Activated B cell treated with CpG ODN at 0.5 μM for 24 hours (primary cell): ENCODE measurements around the gene SHISA3. TPM values are rescaled to one million over a fixed set of nuclear protein-coding genes. Genes with fewer than 3 reads are reported as not detected.

Source experiments
- ATAC-seq: fragments of 200-7000 bp; cut with Tn5 transposase; one replicate; pipeline ENCODE4 v1.10.0; 2021; ENCODE audit warnings: low read depth, mild to moderate bottlenecking, moderate library complexity
- CTCF ChIA-PET: fragments of 350-600 bp; sonication (Branson Sonifier 250); formaldehyde crosslinking; loops from one replicate; lab custom pipeline; 2021; ENCODE audit warnings: antibody characterized with exemption; lab: Charles Lee
- POLR2A ChIA-PET: fragments of 350-600 bp; sonication (Branson Sonifier 250); formaldehyde crosslinking; loops from one replicate; lab custom pipeline; 2021; ENCODE audit warnings: antibody characterized with exemption; lab: Charles Lee
- DNase-seq: peaks from one replicate; pipeline ENCODE4 v3.0.0; 2022
- H3K27ac Mint-ChIP-seq: one replicate; pipeline ENCODE4 v1.8.0; 2020; ENCODE audit warnings: mixed read lengths
- H3K27me3 Mint-ChIP-seq: one replicate; pipeline ENCODE4 v1.8.0; 2021; ENCODE audit warnings: mixed read lengths
- H3K36me3 Mint-ChIP-seq: one replicate; pipeline ENCODE4 v1.8.0; 2021; ENCODE audit warnings: low read depth, mixed read lengths
- H3K4me1 Mint-ChIP-seq: one replicate; pipeline ENCODE4 v1.8.0; 2021; ENCODE audit warnings: mixed read lengths
- H3K4me3 Mint-ChIP-seq: one replicate; pipeline ENCODE4 v1.8.0; 2020; ENCODE audit warnings: mild to moderate bottlenecking, mixed read lengths
- H3K9me3 Mint-ChIP-seq: one replicate; pipeline ENCODE4 v1.8.0; 2020; ENCODE audit warnings: mixed read lengths
- intact Hi-C: fragments of 100-400 bp; cut with micrococcal nuclease; formaldehyde crosslinking; loops from one replicate; pipeline ENCODE4 v1.15.1; 2024
- total RNA-seq: library from RNA; stranded (reverse); gene quantifications from 2 replicates; pipeline ENCODE4 v1.2.3, GENCODE V29; 2022
- TF ChIP-seq, protein P1 (sequence below): fragments of 200-600 bp; IDR thresholded peaks from one replicate; pipeline ENCODE4 v1.8.0; 2022; ENCODE audit warnings: antibody characterized with exemption, mild to moderate bottlenecking

Gene SHISA3
- total RNA-seq, 1 donor from 2014 or later, result not detected

DNA sequence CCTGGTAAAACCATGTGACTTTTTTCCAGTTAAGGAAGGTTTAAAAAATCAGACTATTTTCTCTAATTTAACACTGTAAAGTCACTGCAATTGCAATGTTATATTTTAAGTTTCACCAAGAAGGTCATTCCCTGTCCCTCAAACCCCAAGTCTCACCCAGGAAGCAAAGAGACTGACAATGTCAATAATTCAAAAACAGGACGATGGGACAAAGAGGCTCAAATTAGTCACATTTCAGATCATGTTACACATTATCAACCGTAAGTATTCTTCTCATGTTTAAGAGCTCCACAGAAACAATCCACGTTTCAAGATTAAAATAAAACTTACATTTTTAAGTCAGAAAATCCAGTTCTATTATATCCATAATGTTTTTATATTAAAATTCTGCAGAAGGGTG is 13.2 kb downstream of the SHISA3 start:
- Mint-ChIP-seq H3K36me3 (peaks cover 55% of the 10 kb centered on the region), H3K27ac (no peak overlapping the region), H3K9me3 (no peaks in the 10 kb centered on the region), H3K4me3 (no peak overlapping the region), H3K4me1 (no peaks in the 10 kb centered on the region), H3K27me3 (no peaks in the 10 kb centered on the region)
- DNase-seq, result no peak
- TF ChIP-seq, protein P1, sequence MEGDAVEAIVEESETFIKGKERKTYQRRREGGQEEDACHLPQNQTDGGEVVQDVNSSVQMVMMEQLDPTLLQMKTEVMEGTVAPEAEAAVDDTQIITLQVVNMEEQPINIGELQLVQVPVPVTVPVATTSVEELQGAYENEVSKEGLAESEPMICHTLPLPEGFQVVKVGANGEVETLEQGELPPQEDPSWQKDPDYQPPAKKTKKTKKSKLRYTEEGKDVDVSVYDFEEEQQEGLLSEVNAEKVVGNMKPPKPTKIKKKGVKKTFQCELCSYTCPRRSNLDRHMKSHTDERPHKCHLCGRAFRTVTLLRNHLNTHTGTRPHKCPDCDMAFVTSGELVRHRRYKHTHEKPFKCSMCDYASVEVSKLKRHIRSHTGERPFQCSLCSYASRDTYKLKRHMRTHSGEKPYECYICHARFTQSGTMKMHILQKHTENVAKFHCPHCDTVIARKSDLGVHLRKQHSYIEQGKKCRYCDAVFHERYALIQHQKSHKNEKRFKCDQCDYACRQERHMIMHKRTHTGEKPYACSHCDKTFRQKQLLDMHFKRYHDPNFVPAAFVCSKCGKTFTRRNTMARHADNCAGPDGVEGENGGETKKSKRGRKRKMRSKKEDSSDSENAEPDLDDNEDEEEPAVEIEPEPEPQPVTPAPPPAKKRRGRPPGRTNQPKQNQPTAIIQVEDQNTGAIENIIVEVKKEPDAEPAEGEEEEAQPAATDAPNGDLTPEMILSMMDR, result no peak
- ChIA-PET CTCF (no interaction called here), POLR2A (no interaction called here)
- intact Hi-C loops, result no loop called here
- no peak for ATAC-seq

DNA sequence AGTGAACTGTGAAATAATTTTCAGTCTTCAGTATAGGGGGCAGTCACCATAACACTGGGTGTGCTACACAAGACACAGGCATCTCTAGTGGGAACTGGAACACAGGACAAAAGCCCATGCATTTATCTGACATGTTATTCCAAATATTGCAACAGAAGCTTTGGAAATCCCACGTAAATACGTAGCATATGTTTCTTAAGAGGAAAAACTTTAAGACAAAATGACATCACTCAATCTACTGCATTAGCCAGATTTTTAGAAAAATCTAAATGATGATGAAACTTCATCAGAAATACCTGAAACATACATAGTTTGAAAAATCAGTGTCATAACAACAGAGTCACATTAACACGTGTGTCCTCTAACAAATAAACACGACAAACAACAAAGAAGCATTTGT is 14.5 kb downstream of the SHISA3 start:
- Mint-ChIP-seq H3K4me3 (no peak overlapping the region), H3K4me1 (no peaks in the 10 kb centered on the region), H3K36me3 (peaks cover 62% of the 10 kb centered on the region), H3K9me3 (no peaks in the 10 kb centered on the region), H3K27ac (no peak overlapping the region), H3K27me3 (no peaks in the 10 kb centered on the region)
- intact Hi-C loops, result no loop called here
- CTCF ChIA-PET, result no interaction called here
- DNase-seq (no peak), ATAC-seq (no peak)
- POLR2A ChIA-PET, result no interaction called here
- TF ChIP-seq, protein P1, result no peak

DNA sequence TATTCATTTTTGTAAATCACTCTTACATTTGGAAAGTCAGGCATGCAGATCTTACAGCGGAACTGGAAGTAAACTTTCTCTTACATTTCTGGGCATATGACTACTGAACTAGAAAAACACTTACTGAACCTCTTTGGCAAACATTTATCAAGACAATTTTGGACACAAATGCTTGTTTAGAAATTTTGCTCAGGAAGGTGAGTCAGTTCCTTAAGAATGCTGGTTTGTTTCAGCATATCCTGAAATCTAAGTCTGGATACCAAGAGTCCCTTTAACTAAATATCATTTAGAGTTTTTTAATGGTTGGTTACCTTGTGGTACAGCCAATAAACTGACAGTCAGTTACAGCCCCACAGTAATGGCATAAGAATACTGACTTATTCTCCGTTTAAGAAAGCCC is 15.0 kb downstream of the SHISA3 start:
- Mint-ChIP-seq H3K27ac (no peak overlapping the region), H3K9me3 (no peaks in the 10 kb centered on the region), H3K4me1 (no peaks in the 10 kb centered on the region), H3K4me3 (no peak overlapping the region), H3K36me3 (peaks cover 64% of the 10 kb centered on the region), H3K27me3 (no peaks in the 10 kb centered on the region)
- CTCF ChIA-PET, result no interaction called here
- ATAC-seq (no peak), DNase-seq (no peak)
- intact Hi-C loops, result no loop called here
- TF ChIP-seq, protein P1, result no peak
- POLR2A ChIA-PET, result no interaction called here

DNA sequence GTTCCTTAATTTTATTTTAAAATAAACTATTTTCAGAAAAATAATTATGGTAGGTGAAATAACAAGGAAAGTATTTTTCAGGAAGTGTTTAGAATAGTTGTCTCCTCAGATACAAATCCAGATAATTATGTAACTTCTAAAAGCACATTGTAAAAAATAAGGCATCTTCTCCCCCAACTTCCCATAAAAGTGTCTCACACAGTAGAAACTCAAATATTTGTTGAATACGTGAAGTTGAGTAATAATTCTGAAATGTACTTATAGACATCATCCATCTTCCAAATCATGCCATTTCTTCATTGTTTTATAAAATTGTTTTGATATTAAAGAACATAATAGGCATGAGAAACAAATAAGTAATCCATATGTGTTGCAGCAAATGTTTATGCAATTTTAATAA is 18.0 kb downstream of the SHISA3 start:
- intact Hi-C loops, result no loop called here
- CTCF ChIA-PET, result no interaction called here
- Mint-ChIP-seq H3K27ac (no peak overlapping the region), H3K4me1 (no peaks in the 10 kb centered on the region), H3K36me3 (peaks cover 86% of the 10 kb centered on the region), H3K27me3 (no peaks in the 10 kb centered on the region), H3K9me3 (no peaks in the 10 kb centered on the region), H3K4me3 (no peak overlapping the region)
- ATAC-seq (no peak), DNase-seq (no peak)
- TF ChIP-seq, protein P1, result no peak
- POLR2A ChIA-PET, result no interaction called here

DNA sequence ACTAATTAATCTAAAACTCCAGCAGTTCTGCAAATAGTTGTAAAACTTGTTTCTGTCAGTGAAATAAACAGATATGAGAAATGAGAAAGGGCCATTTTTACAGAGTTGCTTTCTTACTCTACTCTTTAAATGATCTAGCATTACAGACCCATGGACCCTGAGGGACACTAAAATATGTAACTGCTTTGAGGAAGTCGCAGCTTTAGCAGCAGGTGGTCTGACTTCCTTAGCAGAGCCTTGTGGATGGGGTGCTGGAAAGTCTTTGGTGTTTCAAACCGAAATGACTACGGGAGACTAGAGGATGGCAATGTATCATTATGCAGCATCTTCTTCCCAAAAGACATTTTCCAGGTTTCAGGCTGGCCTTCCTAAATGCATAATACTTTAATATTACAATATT is 18.7 kb downstream of the SHISA3 start:
- Mint-ChIP-seq H3K4me1 (no peaks in the 10 kb centered on the region), H3K27ac (no peak overlapping the region), H3K9me3 (no peaks in the 10 kb centered on the region), H3K4me3 (no peak overlapping the region), H3K36me3 (peaks cover 88% of the 10 kb centered on the region), H3K27me3 (no peaks in the 10 kb centered on the region)
- intact Hi-C loops, result no loop called here
- no peak for DNase-seq
- no peak for ATAC-seq
- ChIA-PET POLR2A (no interaction called here), CTCF (no interaction called here)
- TF ChIP-seq, protein P1, result no peak
